Measurements from ENCODE around the gene PRKAB1.

PRKAB1 gene

DNA sequence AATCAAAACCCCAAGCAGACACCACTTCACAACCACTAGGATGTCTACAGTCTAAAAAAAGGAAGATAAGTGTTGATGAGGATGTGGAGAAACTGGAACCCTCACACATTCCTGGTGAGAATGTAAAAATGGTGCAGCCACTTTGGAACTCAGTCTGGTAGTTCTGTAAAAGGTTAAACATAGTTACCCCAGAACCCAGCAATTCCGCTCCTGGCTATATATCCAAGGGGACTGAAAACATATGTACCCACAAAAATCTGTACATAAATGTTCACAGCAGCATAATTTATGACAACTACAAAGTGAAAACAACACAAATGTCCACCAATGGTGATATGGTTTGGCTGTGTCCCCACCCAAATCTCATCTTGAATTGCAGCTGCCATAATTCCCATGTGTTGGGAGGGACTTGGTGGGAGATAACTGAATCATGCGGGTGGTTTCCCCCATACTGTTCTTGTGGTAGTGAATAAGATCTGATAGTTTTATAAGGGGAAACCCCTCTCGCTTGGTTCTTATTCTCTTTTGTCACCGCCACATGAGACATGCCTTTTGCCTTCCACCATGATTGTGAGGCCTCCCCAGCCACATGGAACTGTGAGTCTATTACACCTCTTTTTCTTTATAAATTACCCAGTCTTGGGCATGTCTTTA is 46.8 kb downstream of the PRKAB1 start:
- DNase-seq = no peak

GRCh38 chr12:119715268-119715620 is 47.3 kb downstream of the PRKAB1 start:
- no peak for DNase-seq

DNA sequence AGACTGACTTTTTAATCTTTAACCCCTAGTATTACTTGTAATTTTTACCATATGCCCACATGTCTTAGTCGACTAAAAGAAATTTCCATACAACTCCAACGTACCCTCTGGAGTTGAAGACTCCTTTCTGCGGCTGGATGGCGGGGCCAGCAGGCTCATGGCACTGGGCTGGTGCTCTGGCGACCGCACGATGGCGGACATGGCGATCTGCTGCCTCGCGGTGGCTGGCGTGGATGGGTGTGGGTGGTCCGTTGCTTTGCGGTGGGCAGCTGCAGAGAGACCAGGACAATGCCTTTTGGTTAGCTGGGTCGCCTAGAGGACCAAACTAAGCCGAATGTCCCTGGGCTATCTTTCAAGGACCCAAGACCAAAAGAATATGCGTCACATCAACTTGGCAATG is 50.2 kb downstream of the PRKAB1 start:
- DNase-seq = no peak

DNA sequence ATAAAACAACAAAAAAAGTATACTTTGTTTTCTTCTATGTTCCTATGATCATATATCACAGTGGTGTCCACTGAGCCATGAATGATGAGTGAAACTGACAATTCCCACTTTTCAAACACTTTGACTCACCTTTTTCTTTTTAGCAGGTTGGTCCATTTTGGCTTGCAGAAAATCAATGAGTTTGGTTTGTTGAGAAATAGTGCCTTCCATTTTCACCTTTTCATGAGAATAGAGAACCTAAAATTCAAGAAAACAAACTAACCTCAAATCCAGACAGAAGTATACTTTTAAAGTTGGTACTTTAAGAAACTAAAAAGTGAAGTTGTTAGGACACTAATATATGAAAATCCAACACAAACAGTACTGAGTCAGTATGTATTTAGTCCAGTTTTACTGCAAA is 52.4 kb downstream of the PRKAB1 start:
- no peak for DNase-seq

GRCh38 chr12:119721306-119721705 is 53.4 kb downstream of the PRKAB1 start:
- no peak for DNase-seq

DNA sequence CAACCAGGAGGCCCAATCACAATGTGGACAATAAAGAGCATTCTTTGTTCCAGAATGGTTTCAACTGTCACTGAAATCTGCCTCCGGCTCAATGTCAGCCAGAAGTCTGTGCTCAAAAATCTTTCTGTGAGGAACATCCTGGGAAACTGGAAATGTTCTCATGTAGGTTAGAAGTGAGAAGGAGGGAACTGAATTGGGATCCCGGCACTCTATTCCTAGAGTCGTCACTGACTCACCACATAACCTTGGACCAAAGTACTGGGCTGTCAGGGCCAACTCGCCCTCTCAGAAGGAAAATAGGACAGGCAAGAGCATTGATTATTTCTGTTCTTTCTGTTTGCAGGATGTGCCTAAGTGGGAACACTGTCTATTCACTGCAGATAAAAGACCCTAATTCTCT is 57.6 kb downstream of the PRKAB1 start:
- no peak for DNase-seq

- no peak for DNase-seq
These were observed 59.9 kb downstream of the PRKAB1 start for GRCh38 chr12:119727600-119728443.

DNA sequence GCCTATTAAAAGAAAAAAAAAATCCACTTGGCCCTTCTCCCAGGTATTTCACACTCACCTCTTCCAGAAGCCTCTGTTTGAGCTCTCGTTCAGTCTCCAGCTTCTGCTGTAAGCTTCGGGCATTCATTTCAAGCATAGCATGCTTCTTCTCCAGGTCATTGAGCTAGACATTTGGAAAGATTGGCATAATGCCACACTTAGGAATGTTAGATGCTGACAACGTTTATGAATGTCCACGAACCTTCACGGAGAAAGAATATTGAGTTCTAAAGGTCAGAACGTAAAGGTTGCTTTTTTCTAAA is 60.5 kb downstream of the PRKAB1 start:
- DNase-seq = no peak

GRCh38 chr12:119729871-119730270 is 61.9 kb downstream of the PRKAB1 start:
- DNase-seq = no peak

DNA sequence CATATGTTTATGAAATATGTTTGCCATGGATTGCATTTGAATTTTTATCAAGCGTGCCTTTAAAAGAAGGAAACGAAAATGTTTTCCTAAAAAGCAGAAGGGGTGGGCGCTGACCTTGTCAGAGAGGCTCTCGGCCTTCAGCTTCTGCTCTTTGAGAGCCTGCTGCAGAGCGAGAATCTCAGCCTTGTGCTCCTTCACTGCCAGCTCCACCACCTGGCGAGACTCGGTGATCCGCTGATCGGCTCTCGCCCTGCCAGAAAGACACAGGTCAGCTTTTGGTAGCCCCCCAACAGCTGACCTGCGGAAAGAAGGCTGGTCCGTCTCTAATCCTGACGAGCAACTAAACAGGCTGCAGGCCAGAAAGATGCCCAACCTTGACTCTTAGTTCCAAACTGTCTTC is 62.4 kb downstream of the PRKAB1 start:
- DNase-seq = no peak

All from NCI-H82 (cell line).